ENCODE results near the gene CDH13. TPM values are rescaled to one million over a fixed set of nuclear protein-coding genes. Genes with fewer than 3 reads are reported as not detected.

The CDH13 gene
- total and polyA plus RNA-seq, 2 of the 8 experiments (the other 6 are each of a cell fraction or from before 2014, with no cell fraction given), result 2.3 to 2.4 TPM

- no peak for TF ChIP-seq CHD7 (IDR thresholded peaks at IDR 0.05; ENCODE audit: insufficient replicate concordance, low read length)
- TF ChIP-seq NRF1 (IDR thresholded peaks at IDR 0.05; ENCODE audit: low read depth, low read length), result no peak
- TF ChIP-seq POU5F1 (IDR thresholded peaks at IDR 0.05; ENCODE audit: low read depth, low read length), result no peak
Measured at GRCh38 chr16:82681592-82681991, 54.8 kb downstream of the CDH13 start (continued).
